HepG2 (cell line): Measurements from ENCODE around the gene BPIFB2. TPM values are rescaled to one million over a fixed set of nuclear protein-coding genes. Genes with fewer than 3 reads are reported as not detected.
A peak's percentile ranks its signal among the peaks of the same experiment; 100 is the strongest.

Experiments
- AGO1 ChIP-seq: fragments of 200-400 bp; formaldehyde crosslinking; IDR thresholded peaks from 2 replicates; pipeline ENCODE4 v1.6.1; 2017; ENCODE audit warnings: mild to moderate bottlenecking, low read depth, low read length, moderate library complexity; ENCODE audit not compliant: poor library complexity, severe bottlenecking
- FOSL2 ChIP-seq: sonication (generic); formaldehyde crosslinking; IDR thresholded peaks from 2 replicates; pipeline ENCODE4 v1.4.0; 2020; ENCODE audit warnings: missing genetic modification reagents
- GATAD1 ChIP-seq: IDR thresholded peaks from 2 replicates; pipeline ENCODE4 v1.6.1; 2016; ENCODE audit warnings: missing genetic modification reagents, missing compliant biosample characterization
- HCFC1 ChIP-seq: fragments of 150-350 bp; IDR thresholded peaks from 2 replicates; pipeline ENCODE4 v1.6.1; 2014; ENCODE audit warnings: low read depth, low read length
- HINFP ChIP-seq: sonication (generic); formaldehyde crosslinking; IDR thresholded peaks from 2 replicates; pipeline ENCODE4 v1.4.0; 2020; ENCODE audit warnings: low read depth, mild to moderate bottlenecking, missing genetic modification reagents
- MAZ ChIP-seq, 2 experiments: sonication (generic) in 1 of 2; formaldehyde crosslinking in 1 of 2; IDR thresholded peaks; 2 replicates each; pipeline versions ENCODE4 v1.5.0 to v1.6.1; 2012 to 2020; ENCODE audit warnings: low read depth in 2 of 2, mild to moderate bottlenecking in 2 of 2, borderline replicate concordance in 1 of 2, improper control_type of control experiment in 1 of 2, low read length in 1 of 2, missing genetic modification reagents in 1 of 2, moderate library complexity in 1 of 2
- MEIS1 ChIP-seq: sonication (generic); formaldehyde crosslinking; IDR thresholded peaks from 2 replicates; pipeline ENCODE4 v1.9.0; 2021; ENCODE audit warnings: mild to moderate bottlenecking, missing genetic modification reagents, moderate library complexity, borderline replicate concordance
- NFKB2 ChIP-seq: sonication (generic); formaldehyde crosslinking; IDR thresholded peaks from 2 replicates; pipeline ENCODE4 v1.4.0; 2020; ENCODE audit warnings: missing genetic modification reagents, borderline replicate concordance
- NR2F2 ChIP-seq: IDR thresholded peaks from 2 replicates; pipeline ENCODE4 v1.6.1; 2012; ENCODE audit warnings: low read depth, inconsistent platforms, borderline replicate concordance
- PRDM10 ChIP-seq: sonication (generic); formaldehyde crosslinking; IDR thresholded peaks from 2 replicates; pipeline ENCODE4 v1.4.0; 2020; ENCODE audit warnings: low read depth, missing genetic modification reagents
- PTBP1 ChIP-seq: fragments of 200-400 bp; formaldehyde crosslinking; IDR thresholded peaks from 2 replicates; pipeline ENCODE4 v1.6.1; 2018; ENCODE audit warnings: low read length, low read depth; ENCODE audit not compliant: poor library complexity, severe bottlenecking
- SP1 ChIP-seq, 2 experiments: fragments of 450-650 bp in 1 of 2; sonication (generic) in 1 of 2; formaldehyde crosslinking in 1 of 2; IDR thresholded peaks; 2 replicates each; pipeline versions ENCODE4 v1.4.0 to v1.6.1; 2016 to 2020; ENCODE audit warnings: missing genetic modification reagents in 1 of 2
- TFE3 ChIP-seq: IDR thresholded peaks from 2 replicates; pipeline ENCODE4 v1.6.1; 2016
- ZFP1 ChIP-seq: IDR thresholded peaks from 2 replicates; pipeline ENCODE4 v1.6.1; 2016
- ZNF30 ChIP-seq: sonication (generic); formaldehyde crosslinking; IDR thresholded peaks from 2 replicates; pipeline ENCODE4 v1.5.0; 2020; ENCODE audit warnings: mild to moderate bottlenecking, missing genetic modification reagents
- ZNF446 ChIP-seq: sonication (generic); formaldehyde crosslinking; IDR thresholded peaks from 2 replicates; pipeline ENCODE4 v1.5.0; 2020; ENCODE audit warnings: mild to moderate bottlenecking, missing genetic modification reagents
- ZNF484 ChIP-seq: sonication (generic); formaldehyde crosslinking; IDR thresholded peaks from 2 replicates; pipeline ENCODE4 v1.5.1; 2020; ENCODE audit warnings: mild to moderate bottlenecking, low read depth, missing genetic modification reagents, borderline replicate concordance
- ZNF710 ChIP-seq: sonication (generic); formaldehyde crosslinking; IDR thresholded peaks from 2 replicates; pipeline ENCODE4 v1.5.0; 2020; ENCODE audit warnings: mild to moderate bottlenecking, missing genetic modification reagents, borderline replicate concordance
- ZNF740 ChIP-seq: sonication (generic); formaldehyde crosslinking; IDR thresholded peaks from 2 replicates; pipeline ENCODE4 v1.4.0; 2020; ENCODE audit warnings: missing genetic modification reagents
- polyA plus RNA-seq, 8 experiments: library from polyadenylated mRNA; depleted of rRNA in 3 of 8; stranded (reverse) in 7 of 8; unstranded in 1 of 8; fragments of >200 nt; fragmentation: Illumina TruSeq in 4 of 8; extraction: Trizol in 4 of 8; gene quantifications; 2 replicates each; pipeline versions ENCODE4 v1.2.1 to v1.2.3, GENCODE V29; 2011 to 2016; ENCODE audit warnings: low read depth in 4 of 8, missing spikeins in 1 of 8, mixed read lengths in 1 of 8; ENCODE audit not compliant: insufficient read depth in 1 of 8
- total RNA-seq, 5 experiments: library from RNA; depleted of rRNA; stranded (reverse); fragments of >200 nt; fragmentation: Illumina TruSeq; extraction: Trizol; gene quantifications; 2 replicates each; pipeline ENCODE4 v1.2.3, GENCODE V29; 2016; ENCODE audit warnings: low read depth in 1 of 5

Gene BPIFB2
- total and polyA plus RNA-seq, 2 of the 13 experiments (the other 11 are each of a cell fraction or from before 2014, with no cell fraction given): 54.5 to 902 TPM

- TF ChIP-seq HINFP (CRISPR knock-in tag) (no peak; the same call in 1 of the 2 replicates), ZNF710 (CRISPR knock-in tag) (no peak), ZNF484 (CRISPR knock-in tag) (no peak), NFKB2 (CRISPR knock-in tag) (no peak; the same call in 1 of the 2 replicates), ZFP1 (CRISPR knock-in tag) (0 out of 2 replicates have a peak, but pooled peaks have one; percentile 42), SP1 (IDR thresholded peaks at IDR 0.05) (no peak), SP1 (CRISPR knock-in tag; IDR thresholded peaks at IDR 0.05) (0 out of 2 replicates have a peak, but pooled peaks have one; percentile 21), MAZ (IDR thresholded peaks at IDR 0.05; ENCODE audit: borderline replicate concordance, low read depth, low read length) (no peak), MAZ (CRISPR knock-in tag; IDR thresholded peaks at IDR 0.05; ENCODE audit: low read depth) (peak; percentile 42), PTBP1 (no peak), AGO1 (peak; percentile 96), ZNF30 (CRISPR knock-in tag) (no peak), TFE3 (peak; percentile 28), ZNF446 (CRISPR knock-in tag) (peak; percentile 94; the same call in 1 of the 2 replicates), MEIS1 (no peak), NR2F2 (no peak), PRDM10 (CRISPR knock-in tag) (peak; percentile 15; the same call in 1 of the 2 replicates), HCFC1 (no peak), ZNF740 (no peak), FOSL2 (CRISPR knock-in tag) (peak; percentile 35; the same call in 1 of the 2 replicates), GATAD1 (CRISPR knock-in tag) (no peak)
Observed at GRCh38 chr20:33026072-33026778, 18.7 kb downstream of the BPIFB2 start (continued).
